ENCODE results near the gene CAB39.

GRCh38 chr2:230821991-230822520, 109.4 kb downstream of the CAB39 start:
- TF ChIP-seq EZH2 (IDR thresholded peaks at IDR 0.05; ENCODE audit: borderline replicate concordance, low read length) (no peak), CTCF (conservative IDR thresholded peaks at IDR 0.05 in 1 of 2, IDR thresholded peaks at IDR 0.05 in 1 of 2; ENCODE audit: extremely low read depth in 1 of 2, insufficient read depth in 1 of 2, low read depth in 1 of 2, low read length in 2 of 2) (no peak)
